ENCODE data around the gene HSPBAP1.
"Not testable (repeated sequence)": the region's sequence is repeated elsewhere in the genome, so short reads cannot be mapped to it uniquely, and the experiment has no call there.

HSPBAP1 gene

DNA sequence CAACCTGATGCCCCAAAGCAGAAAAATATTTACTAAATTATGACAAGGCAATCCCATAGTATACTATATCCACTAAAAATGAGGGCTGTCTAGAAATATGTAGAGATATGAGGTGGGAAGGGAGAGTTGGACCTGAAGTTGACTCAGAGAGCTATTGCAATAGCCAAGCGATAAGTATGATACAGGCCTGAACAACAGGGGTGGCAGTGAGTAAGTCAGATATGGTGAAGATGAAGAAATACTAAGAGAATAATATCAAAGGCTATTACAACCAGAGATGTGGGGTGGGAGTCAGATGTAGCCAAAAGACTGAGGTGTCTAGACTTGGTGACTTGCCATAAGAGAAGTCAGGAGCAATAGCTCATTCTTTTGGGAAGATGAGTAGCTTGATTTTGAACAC, 9.2 kb downstream of the HSPBAP1 start:
- DNase-seq: no peak

DNA sequence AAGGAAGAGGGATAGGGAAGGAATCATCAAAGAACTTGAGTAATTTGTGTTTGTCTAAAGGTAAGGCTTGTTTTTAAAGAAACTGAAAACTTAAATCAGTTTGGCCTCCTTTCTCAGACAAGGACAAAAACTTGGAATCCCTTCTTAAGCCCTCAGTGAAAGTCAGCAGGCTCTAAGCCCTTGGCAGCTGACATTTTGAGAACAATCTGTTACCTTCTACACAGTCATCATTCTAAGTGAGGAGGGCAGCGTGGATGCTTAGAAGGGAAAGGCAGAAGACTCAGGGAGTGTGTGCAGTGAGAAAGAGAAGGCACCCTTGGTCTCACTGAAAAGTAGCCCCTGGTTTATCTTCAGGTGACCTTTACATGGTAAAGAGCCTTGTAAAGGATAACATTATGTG, 10.8 kb downstream of the HSPBAP1 start:
- no peak for DNase-seq

DNA sequence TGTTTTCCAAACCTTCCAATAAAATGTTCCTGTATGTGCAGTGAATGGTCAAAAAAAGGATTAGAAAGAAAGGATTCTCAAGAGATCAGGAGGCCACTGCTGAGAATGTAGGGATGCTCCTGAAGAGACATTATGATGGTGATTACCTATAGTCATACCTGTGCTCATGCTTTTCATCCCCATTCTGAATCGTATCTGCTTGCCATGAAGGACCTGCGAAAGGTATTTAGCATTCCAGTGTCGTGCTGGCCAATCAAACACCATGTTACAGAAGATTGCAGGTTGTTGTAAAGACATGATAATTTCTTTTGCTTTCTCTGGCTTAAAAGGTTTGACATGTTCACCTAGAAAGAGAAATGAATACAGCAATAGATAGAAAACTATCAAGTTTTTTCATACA, 16.1 kb downstream of the HSPBAP1 start:
- no peak for DNase-seq

DNA sequence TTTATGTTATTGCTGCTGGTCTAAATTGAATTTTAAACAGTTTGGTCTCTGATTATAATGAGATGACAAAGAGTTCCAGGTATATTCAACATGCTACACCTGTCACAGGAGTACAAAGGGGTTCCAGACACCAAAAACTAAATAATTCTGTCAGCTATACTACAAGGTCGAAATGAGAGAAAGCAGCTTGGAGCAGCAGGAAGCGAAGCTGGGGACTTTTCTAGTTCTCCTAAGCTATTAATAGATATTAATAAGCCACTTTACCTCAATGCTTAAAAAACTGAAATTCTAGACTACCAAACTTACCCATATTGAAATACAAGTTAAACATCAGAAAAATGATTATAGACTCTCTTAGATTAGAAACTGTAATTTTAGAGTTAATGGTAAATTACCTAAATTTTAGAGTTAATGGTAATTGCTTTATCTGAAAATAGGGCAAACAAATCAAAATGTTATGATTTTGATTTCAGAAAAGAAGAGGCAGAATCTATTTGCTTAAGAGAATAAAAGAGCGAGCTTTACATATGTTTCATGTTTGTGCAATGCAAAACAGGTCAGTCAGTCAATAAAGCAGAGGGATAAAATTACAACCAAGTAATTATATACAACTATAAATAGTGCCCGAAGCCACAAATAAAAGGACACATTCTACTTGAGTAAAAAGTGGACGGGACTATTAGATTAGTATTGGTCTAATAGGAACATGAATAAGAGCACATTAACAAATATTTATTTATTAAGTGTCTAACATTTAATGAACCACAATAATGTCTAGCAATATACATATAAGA, 16.8 kb downstream of the HSPBAP1 start:
- DNase-seq: no peak

DNA sequence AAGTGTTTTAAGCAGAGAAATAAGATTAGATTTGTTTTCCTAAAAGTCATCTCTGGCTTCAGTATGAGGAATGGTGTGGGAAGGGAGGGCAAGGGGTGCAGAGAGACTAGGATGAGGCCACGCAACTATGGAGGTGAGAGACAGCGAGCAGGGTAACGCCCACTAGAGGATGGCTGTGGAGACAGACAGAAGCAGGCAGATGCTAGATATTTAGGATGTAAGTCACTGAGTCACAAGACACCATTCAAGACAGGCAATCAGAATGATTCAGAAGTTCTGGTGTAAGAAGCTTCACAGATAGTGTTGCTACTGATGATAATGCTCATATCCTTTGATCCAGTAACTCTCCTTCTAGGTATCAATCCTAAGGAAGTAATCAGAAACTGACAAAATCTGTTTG, 19.1 kb downstream of the HSPBAP1 start:
- no peak for DNase-seq

DNA sequence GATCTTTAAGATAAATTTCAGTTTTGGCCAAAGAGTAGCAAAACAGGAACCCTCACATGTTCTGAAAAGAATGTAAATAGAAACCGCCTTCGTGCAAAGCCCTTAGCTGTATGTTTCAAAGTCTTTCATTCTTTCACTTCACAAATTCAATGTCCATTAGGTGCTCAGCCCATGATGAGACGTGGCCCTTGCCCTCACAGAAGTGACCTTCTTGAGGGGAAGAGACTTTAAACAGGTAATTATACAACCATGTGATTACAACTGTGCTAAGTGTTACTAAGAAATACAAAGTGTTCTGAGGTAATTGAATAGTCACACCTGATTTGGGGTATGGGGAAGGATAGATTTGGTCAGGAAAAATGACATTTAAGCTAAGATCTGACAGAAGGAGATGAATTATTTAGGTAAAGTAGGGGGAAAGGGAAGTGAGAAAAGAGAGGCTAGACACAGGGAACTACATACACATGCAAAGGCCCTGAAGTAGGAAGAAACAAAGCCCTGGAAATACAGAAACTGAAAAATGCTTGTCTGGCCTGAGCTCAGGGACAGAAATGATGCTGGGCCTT, 19.6 kb downstream of the HSPBAP1 start:
- DNase-seq: no peak

DNA sequence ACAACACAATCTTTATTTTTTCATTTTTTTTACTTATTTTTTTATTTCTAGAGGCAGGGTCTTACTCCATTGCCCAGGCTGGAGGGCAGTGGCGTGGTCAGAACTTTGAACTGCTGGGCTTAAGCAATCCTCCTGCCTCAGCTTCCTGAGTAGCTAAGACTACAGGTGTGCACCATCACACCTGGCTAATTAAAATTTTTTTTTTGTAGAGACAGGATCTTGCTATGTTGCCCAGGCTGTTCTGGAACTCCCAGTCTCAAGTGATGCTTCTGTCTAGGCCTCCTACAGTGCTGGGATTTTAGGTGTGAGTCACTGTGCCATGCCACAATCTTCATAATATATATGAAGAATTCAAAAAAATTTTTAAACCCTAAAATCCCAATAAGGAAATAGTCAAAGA, 20.8 kb downstream of the HSPBAP1 start:
- DNase-seq: no peak

DNA sequence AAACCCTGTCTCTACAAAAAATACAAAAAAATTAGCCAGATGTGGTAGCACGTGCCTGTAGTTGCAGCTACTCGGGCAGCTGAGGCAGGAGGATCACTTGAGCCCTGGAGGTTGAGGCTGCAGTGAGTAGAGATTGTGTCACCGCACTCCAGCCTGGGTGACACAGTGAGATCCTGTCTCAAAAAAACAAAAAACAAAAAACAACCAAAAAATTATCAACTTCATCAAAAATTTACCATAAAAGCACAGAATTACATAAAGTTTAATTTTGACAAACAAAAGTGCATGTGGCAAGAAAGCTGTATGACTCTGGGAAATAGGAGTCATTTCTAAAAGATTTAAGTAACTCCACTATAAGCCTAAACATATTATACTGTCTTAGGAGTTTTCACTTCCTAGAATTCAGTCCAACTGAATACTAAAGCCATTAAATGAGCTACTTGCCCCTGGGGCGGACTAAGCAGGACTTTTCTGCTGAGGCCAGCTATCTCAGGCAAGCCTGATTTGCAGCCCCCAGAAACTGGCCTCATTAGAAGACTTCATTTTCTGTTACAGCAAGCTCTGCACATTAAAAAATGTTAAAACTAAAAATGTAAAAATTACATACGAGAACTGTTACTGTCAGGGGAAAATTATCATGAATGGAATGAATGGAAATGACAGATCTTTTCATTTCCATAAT, 23.0 kb downstream of the HSPBAP1 start:
- no peak for DNase-seq

DNA sequence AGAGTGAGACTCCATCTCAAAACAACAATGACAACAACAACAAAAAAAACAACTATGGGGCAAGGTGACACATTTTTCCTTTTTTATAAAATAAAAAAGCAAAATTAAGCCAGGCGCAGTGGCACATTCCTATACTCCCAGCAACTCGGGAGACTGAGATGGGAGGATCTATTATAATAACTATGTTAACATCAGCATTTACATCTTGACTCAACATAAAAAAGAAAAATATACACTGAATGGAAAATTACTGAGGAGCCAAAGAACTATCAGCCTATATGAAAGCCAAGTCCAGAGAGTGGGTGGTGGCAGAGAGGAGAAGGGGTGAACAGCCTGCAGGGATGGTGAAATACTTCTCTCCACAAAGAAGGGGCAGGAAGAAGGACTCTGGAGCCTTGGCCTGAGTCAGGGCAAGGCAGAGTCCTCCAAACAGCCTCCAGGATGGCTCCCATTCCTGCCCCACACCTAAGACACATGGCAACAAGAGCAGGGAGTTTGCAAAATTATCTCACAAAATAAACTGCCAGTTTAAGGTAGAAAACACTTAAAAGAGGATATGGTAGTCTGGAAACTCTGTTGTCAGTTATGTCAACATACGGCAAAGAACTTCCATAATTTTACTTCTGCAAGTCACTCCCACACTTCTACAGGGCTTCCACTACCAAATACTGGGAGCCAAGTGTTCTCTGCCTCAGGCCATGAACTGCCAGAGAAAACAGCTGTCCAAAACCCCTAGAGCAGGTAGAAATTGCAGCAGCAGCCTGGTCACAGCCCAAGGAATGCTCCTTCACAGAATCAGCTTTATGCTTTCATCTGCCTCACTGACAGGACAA, 25.9 kb downstream of the HSPBAP1 start:
- no peak for DNase-seq

DNA sequence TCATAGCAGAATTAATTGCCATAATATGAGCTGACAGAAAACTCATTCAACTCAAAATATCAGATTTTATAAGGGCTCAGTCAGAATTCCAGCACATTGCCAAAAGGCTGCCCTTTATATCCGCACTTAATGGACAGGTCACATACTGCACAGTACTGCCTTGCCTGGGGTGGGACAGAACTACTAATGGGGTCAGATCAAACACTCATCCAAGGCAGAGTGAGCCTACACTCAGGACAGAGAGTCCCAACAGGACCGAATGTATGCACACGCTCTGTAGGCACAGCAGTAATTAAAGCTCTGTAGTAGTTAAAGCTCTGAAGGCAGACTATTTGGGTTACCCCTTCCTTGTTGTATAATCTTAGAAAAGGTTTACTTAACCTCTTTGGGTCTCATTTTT, 27.2 kb downstream of the HSPBAP1 start:
- no peak for DNase-seq

DNA sequence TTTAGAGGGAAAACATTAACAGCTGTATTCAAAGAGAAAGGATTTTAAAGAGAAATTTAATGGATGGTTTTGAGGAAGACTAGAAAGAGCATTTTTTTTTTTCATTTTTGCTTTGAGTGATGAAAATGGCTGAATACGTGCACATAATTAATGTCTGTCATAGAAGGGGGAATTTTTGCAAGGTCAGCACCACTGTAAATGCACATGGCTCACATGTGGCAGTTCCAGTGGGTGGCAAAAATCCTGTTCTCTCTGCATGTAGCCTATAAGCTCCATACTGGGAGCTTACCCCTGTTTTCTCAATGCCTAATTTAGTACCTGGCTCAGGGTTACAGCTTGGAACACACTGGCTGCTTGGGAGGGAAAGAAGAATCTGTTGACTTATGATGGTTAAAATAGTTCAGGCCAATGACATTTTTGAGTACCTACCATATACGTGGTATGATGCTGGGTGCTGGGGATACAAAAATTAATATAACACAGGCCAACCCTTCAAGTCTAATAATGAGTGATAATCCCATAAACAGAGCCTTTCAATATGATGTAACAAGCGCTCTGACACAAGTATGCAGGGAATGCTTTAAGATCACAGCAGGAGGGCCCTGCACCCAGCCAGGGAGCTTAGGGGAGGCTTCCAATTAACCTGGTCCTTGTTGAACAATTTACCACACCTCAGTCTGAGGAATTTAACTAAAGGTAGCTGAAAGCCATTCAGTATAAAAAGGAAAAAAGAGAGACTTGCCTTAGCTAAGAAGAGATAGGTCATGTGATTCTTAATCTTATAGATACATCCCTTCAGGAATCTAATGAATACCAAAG, 33.0 kb downstream of the HSPBAP1 start:
- DNase-seq: no peak

DNA sequence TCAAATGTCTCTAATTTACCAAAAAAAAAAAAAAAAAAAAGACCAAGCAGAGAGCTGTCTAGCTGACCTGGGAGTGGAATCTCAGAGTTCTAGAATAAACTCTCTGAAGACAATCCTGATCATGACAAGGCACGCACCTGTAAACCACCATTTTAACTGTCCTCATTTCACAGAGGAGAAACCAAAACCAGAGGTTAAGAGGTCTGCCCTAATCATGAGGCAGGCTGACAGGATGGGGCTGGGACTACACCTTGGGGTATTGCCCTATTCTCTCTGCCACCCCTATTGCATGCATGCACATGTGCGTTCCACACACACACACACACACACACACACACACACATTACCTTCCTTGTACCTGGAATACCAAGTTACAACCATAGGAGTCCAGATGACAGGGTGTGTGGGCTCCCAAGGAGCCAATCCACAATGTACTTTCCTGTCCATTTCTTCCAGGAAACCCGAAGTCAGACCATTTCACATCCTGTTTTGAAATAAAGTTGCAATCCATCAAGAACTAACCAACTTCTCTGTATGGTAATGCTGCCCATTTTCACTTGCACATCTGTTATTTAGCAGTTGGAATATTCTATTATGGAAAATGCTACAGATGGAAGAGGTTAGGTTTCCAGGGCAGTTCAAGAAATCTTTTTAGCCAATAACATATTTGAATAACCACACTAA, 34.6 kb downstream of the HSPBAP1 start:
- no peak for DNase-seq

DNA sequence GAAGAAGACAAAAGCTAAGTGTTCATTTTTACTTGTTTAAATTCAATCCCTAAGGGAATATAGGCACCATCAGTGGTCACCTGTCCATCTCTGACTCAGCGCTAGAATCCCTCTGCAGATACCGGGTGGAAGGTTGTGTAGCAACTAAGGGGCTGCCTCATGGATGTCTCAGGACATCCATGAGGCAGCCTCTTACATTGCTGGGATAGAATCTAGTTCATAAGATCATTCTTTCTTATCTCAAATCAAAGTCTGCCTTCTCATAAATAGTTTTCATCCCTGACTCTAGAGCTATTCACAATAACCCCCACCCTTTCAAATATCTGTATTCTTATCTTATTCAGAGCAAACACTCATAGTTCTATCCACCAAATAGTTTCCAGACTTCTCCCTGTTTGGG, 38.1 kb downstream of the HSPBAP1 start:
- no peak for DNase-seq

DNA sequence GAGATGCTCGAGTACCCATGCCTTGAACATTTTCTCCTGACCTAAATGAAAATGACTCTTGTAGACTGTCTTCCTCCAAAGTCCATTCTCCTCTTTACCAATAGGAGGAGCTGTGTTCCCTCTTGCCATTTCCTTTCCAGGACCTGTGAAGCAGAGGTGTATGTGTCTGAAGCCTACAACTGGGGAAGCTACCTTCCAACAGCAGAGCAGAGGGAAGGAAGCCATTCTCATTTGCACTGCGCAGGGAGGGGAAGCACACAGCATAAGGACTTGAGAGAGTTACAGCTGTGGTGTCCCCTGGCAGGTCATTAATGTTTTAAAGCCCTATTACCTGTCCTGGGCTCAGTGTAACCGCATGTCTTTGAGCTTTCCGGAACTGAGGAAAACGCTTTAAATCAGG, 38.7 kb downstream of the HSPBAP1 start:
- DNase-seq: no peak

DNA sequence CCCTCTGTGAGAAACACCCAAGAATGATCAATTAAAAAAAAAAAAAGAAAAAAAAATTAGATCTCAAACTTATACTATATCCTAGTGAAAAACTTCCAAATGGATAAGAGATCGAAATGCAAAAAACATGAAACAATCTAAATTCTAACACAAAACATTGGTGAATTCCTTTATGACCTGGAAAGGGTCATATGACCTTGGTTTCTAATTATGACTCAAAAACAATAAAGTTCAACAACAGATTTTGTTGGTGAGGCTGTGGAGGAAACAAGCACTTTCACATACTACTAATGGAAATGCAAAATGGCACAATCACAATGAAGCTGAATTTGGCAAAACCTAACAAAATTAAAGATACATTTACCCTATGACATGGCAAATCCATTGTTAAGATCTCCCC, 45.3 kb downstream of the HSPBAP1 start:
- no peak for DNase-seq

DNA sequence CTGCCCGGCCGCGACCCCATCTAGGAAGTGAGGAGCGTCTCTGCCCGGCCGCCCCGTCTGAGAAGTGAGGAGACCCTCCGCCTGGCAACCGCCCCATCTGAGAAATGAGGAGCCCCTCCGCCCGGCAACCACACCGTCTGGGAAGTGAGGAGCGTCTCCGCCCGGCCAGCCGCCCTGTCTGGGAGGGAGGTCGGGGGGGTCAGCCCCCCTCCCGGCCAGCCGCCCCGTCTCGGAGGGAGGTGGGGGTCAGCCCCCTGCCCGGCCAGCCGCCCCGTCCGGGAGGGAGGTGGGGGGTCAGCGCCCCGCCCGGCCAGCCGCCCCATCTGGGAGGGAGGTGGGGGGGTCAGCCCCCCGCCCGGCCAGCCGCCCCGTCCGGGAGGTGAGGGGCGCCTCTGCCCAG, 46.3 kb downstream of the HSPBAP1 start:
- DNase-seq: not testable (repeated sequence)

DNA sequence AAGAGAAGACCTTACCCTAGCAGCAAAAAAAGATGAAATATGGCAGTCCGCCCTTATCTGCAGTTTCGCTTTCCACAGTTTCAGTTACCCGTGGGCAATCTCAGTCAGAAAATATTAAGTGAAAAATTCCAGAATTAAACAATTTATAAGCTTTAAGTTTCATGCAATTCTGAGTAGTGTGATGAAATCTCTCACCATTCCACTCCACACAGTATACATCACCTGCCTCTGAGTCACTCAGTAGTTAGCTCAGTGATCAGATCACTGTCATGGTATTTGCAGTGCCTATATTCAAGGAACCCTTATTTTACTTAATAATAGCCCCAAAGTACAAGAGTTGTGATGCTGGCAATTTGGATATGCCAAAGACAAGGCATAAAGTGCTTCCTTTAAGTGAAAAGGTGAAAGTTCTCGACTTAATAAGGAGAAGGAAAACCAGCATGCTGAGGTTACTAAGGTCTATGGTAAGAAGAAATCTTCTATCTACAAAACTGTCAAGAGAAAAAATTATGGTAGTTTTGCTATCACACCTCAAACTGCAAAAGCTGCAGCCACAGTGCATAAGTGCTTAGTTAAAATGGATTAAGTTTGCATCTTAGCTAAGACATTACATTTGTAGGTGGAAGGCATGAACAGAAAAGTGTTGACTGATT, 48.1 kb downstream of the HSPBAP1 start:
- DNase-seq: no peak

DNA sequence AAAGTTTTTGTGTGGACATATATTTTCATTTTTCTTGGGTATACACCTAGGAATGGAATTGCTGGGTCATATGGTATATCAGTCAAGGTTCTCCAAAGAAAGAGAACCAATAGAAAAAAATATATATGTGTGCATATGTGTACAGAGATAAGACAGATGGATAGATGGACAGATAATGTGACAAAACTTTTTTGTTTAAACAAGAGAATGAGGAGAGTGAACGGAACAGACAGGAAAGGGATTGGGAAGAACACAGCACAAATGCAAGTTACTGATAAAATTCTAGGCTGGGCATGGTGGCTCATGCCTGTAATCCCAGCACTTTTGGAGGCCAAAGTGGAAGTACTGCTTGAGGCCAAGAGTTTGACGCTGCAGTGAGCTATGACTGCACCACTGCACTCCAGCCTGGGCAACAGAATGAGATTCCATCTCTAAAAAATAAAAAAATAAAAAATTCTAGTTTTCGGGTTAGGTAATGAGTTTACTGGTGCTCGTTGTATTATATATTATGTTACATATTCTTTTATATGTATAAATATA, 50.0 kb downstream of the HSPBAP1 start:
- no peak for DNase-seq

DNA sequence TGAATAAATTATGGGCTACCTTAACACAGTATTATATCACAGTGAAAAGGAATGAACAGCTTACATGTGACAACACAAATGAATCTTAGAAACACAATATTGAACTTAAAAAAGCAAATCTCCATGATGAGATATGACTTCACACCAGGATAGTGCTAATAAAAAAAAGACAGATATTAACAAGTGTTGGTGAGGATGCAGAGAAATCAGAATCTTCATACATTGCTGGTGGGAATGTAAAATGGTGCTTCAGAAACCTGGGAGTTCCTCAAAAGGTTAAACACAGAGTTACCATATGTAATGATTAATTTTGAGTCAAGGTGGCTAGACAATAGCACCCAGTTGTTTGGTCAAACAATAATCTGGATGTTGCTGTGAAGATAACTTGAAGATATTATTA, 51.4 kb downstream of the HSPBAP1 start:
- DNase-seq: no peak

DNA sequence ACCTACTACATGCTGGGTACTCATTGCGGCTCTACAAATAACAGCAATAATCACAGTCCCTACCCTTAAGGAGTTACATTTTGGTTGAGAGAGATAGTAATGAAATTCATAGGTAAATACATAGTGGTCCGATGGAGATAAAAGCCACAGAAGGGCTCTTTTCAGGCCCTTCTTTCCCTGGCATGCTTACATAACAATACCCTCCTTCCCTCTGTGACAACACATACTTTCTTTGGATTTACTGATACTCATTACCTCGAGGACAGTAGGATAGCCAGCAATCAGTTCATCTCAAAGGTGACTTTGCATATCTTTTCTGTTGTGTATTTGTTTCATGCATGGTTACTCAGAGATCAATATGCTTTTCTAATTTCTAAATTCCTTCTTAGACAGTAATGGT, 54.5 kb downstream of the HSPBAP1 start:
- DNase-seq: no peak

All from NK-92 treated with Interleukin-12 subunit alpha and Interleukin-12 subunit beta, amount 100 ng/mL, for 24 hours (cell line).